Naive thymus-derived CD4-positive, alpha-beta T cell (primary cell): Measurements from ENCODE around the gene GTF3C6. TPM values are rescaled to one million over a fixed set of nuclear protein-coding genes. Genes with fewer than 3 reads are reported as not detected.
A peak's percentile ranks its signal among the peaks of the same experiment; 100 is the strongest.
"Not testable (repeated sequence)": the region's sequence is repeated elsewhere in the genome, so short reads cannot be mapped to it uniquely, and the experiment has no call there.

ENCODE experiments used
- ATAC-seq: fragments of 150-1000 bp; cut with Tn5 transposase; 2 replicates; pipeline ENCODE4 v1.10.0; 2021; ENCODE audit warnings: mild to moderate bottlenecking, moderate library complexity
- CTCF ChIA-PET: fragments of 350-600 bp; sonication (Branson Sonifier 250); formaldehyde crosslinking; loops from one replicate; lab custom pipeline; 2021; ENCODE audit warnings: antibody characterized with exemption; lab: Charles Lee
- POLR2A ChIA-PET: fragments of 350-600 bp; sonication (Branson Sonifier 250); formaldehyde crosslinking; loops from one replicate; lab custom pipeline; 2021; ENCODE audit warnings: antibody characterized with exemption, inconsistent platforms; lab: Charles Lee
- DNase-seq, 9 donors: peaks; one replicate each; pipeline versions ENCODE4 v3.0.0 to v3.0.0-alpha.2; 2020 to 2022; ENCODE audit warnings: mixed read lengths in 1 of 9
- H3K27ac ChIP-seq: one replicate; pipeline ENCODE4 v1.7.0; 2013; ENCODE audit warnings: mild to moderate bottlenecking, low read depth, low read length, moderate library complexity
- H3K27me3 ChIP-seq, 2 donors: one replicate each; pipeline ENCODE4 v1.7.0; 2013; ENCODE audit warnings: low read length in 2 of 2, mild to moderate bottlenecking in 2 of 2, moderate library complexity in 2 of 2; ENCODE audit not compliant: control insufficient read depth in 2 of 2, insufficient read depth in 2 of 2
- H3K36me3 ChIP-seq, 3 experiments: 1 replicate in 2 of 3; 2 replicates in 1 of 3; pipeline ENCODE4 v1.7.0; 2013; ENCODE audit warnings: low read length in 3 of 3, mild to moderate bottlenecking in 3 of 3, moderate library complexity in 1 of 3; ENCODE audit not compliant: insufficient read depth in 3 of 3, control insufficient read depth in 2 of 3
- H3K4me1 ChIP-seq, 2 donors: one replicate each; pipeline ENCODE4 v1.7.0; 2013; ENCODE audit warnings: low read length in 2 of 2, mild to moderate bottlenecking in 2 of 2, moderate library complexity in 1 of 2; ENCODE audit not compliant: control insufficient read depth in 2 of 2, insufficient read depth in 2 of 2
- H3K4me3 ChIP-seq: 2 replicates; pipeline ENCODE4 v1.7.0; 2013; ENCODE audit warnings: mild to moderate bottlenecking, low read length
- H3K9me3 ChIP-seq, 3 experiments: 1 replicate in 2 of 3; 2 replicates in 1 of 3; pipeline ENCODE4 v1.7.0; 2013; ENCODE audit warnings: low read length in 3 of 3; ENCODE audit not compliant: control insufficient read depth in 2 of 3
- H3K27ac Mint-ChIP-seq, 9 donors: one replicate each; pipeline ENCODE4 v1.8.0; 2020 to 2022; ENCODE audit warnings: mixed read lengths in 9 of 9, mild to moderate bottlenecking in 8 of 9, moderate library complexity in 5 of 9, inconsistent platforms in 2 of 9
- H3K27me3 Mint-ChIP-seq, 5 donors: one replicate each; pipeline ENCODE4 v1.8.0; 2021 to 2022; ENCODE audit warnings: mixed read lengths in 5 of 5, mild to moderate bottlenecking in 1 of 5
- H3K36me3 Mint-ChIP-seq, 5 donors: one replicate each; pipeline ENCODE4 v1.8.0; 2020 to 2022; ENCODE audit warnings: mixed read lengths in 5 of 5, mild to moderate bottlenecking in 3 of 5, inconsistent platforms in 1 of 5
- H3K4me1 Mint-ChIP-seq, 7 donors: one replicate each; pipeline ENCODE4 v1.8.0; 2020 to 2022; ENCODE audit warnings: mixed read lengths in 7 of 7, mild to moderate bottlenecking in 3 of 7, inconsistent platforms in 1 of 7
- H3K4me3 Mint-ChIP-seq, 10 donors: one replicate each; pipeline ENCODE4 v1.8.0; 2020 to 2022; ENCODE audit warnings: mild to moderate bottlenecking in 10 of 10, mixed read lengths in 10 of 10, moderate library complexity in 6 of 10, inconsistent platforms in 2 of 10
- H3K9me3 Mint-ChIP-seq, 11 donors: one replicate each; pipeline ENCODE4 v1.8.0; 2020 to 2022; ENCODE audit warnings: mixed read lengths in 11 of 11, mild to moderate bottlenecking in 4 of 11, inconsistent platforms in 1 of 11, moderate library complexity in 1 of 11
- intact Hi-C, 2 donors: fragments of 100-400 bp; cut with micrococcal nuclease; formaldehyde crosslinking; loops; one replicate each; pipeline ENCODE4 v1.15.1; 2023
- polyA plus RNA-seq, 2 donors: library from polyadenylated mRNA; unstranded; fragments of 300-500 nt; fragmentation: Illumina TruSeq; gene quantifications; one replicate each; pipeline ENCODE4 v1.2.3, GENCODE V29; 2021
- total RNA-seq, 6 experiments: library from RNA in 5 of 6; stranded (reverse) in 5 of 6; gene quantifications; 1 replicate in 5 of 6; 2 replicates in 1 of 6; pipeline ENCODE4 v1.2.3 and lab custom pipeline; 2021 to 2026

The GTF3C6 gene
- total and polyA plus RNA-seq, 7 experiments from 2014 or later: 18.1 to 102 (median 33.5) TPM

GRCh38 chr6:110951986-110952794 is 6.3 kb upstream of the GTF3C6 start:
- POLR2A ChIA-PET: interaction anchor here (0.6 to 0.7 kb wide), 2 partner anchors 33 to 182 kb away, joined by 3 read pairs; no protein-coding TSS in a partner anchor
- H3K36me3 Mint-ChIP-seq: peaks cover 0 to 2% (median 0%) of the 10 kb centered on the region in 5 donors
- Histone ChIP-seq H3K36me3 (no peaks in the 10 kb centered on the region), H3K27ac (no peak overlapping the region), H3K4me3 (no peak overlapping the region), H3K27me3 (no peaks in the 10 kb centered on the region), H3K9me3 (no peaks in the 10 kb centered on the region), H3K4me1 (no peaks in the 10 kb centered on the region)
- no peaks in the 10 kb centered on the region for H3K9me3 Mint-ChIP-seq
- peaks cover 0 to 12% (median 6%) of the 10 kb centered on the region in 5 donors for H3K27me3 Mint-ChIP-seq
- CTCF ChIA-PET: interaction anchor here (0.6 to 3.3 kb wide), 4 partner anchors 47 to 416 kb away, joined by 3 to 51 read pairs (median 5); no protein-coding TSS in a partner anchor
- intact Hi-C loops: loop anchor here in 1 of 2 donors (10.0 kb wide), 2 partner anchors 1467 to 1857 kb away; partner anchors contain the start of genes CEP57L1, SESN1 and ZBTB24
- ATAC-seq (no peak), DNase-seq (no peak)
- H3K4me1 Mint-ChIP-seq: peaks cover 1 to 9% (median 3%) of the 10 kb centered on the region in 7 donors
- H3K4me3 Mint-ChIP-seq: no peak overlapping the region
- peak overlapping the region in 1 of 9 donors; percentile 36 for H3K27ac Mint-ChIP-seq

DNA sequence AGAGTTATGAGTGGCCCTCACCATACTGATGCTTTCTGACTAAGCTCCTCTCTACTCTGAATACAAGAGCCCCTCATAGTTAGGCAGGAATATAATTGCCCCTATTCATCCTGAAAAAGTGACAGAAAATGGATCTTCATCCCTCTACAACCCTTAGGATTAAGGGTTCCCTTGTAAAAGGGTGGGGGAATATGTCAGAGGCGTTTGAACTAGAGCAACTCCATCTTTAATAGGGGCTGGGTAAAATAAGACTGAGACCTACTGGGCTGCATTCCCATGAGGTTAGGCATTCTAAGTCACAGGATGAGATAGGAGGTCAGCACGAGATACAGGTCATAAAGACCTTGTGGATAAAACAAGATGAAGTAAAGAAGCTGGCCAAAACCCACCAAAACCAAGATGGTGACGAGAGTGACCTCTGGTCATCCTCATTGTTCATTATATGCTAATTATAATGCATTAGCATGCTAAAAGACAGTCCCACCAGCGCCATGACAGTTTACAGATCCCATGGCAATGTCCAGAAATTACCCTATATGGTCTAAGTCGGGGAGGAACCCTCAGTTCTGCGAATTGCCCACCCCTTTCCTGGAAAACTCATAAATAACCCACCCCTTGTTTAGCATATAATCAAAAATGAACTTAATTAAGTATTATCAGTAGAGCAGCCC is 4.7 kb upstream of the GTF3C6 start:
- peaks cover 0 to 7% (median 0%) of the 10 kb centered on the region in 5 donors for H3K36me3 Mint-ChIP-seq
- Histone ChIP-seq H3K4me3 (no peak overlapping the region), H3K4me1 (peaks cover 0 to 4% of the 10 kb centered on the region in 2 donors), H3K27me3 (no peaks in the 10 kb centered on the region), H3K36me3 (peaks cover 0 to 2% (median 0%) of the 10 kb centered on the region in 3 experiments), H3K27ac (no peak overlapping the region), H3K9me3 (no peaks in the 10 kb centered on the region)
- DNase-seq: no peak
- no peak for ATAC-seq
- ChIA-PET CTCF (interaction anchor here (1.8 kb wide), 1 partner anchor 272 kb away, joined by 6 read pairs; no protein-coding TSS in a partner anchor), POLR2A (no interaction called here)
- H3K27me3 Mint-ChIP-seq: peaks cover 0 to 12% (median 6%) of the 10 kb centered on the region in 5 donors
- no peak overlapping the region for H3K4me3 Mint-ChIP-seq
- no peaks in the 10 kb centered on the region for H3K9me3 Mint-ChIP-seq
- peak overlapping the region in 1 of 9 donors; percentile 25 for H3K27ac Mint-ChIP-seq
- H3K4me1 Mint-ChIP-seq: peaks cover 5 to 16% (median 14%) of the 10 kb centered on the region in 7 donors
- intact Hi-C loops: loop anchor here in 1 of 2 donors (10.0 kb wide), 2 partner anchors 1469 to 1859 kb away; partner anchors contain the start of genes CEP57L1, SESN1 and ZBTB24

- H3K4me3 ChIP-seq: no peak overlapping the region
Observed at GRCh38 chr6:110960014-110960390, 1.5 kb downstream of the GTF3C6 start.

DNA sequence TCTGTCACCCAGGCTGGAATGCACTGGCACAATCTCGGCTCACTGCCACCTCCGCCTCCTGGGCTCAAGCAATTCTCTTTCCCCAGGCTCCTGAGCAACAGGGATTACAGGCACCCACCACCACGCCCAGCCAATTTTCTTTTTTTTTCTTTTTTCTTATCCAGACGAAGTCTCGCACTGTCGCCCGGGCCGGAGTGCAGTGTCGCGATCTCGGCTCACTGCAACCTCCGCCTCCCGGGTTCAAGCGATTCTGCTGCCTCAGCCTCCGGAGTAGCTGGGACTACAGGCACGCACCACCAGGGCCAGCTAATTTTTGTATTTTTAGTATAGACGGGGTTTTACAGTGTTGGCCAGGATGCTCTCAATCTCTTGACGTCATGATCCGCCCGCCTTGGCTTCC is 4.1 kb downstream of the GTF3C6 start:
- H3K36me3 ChIP-seq: peaks cover 4 to 42% (median 8%) of the 10 kb centered on the region in 3 experiments
- peaks cover 10 to 23% (median 17%) of the 10 kb centered on the region in 7 donors for H3K4me1 Mint-ChIP-seq
- CTCF ChIA-PET, ATAC-seq, DNase-seq, H3K4me3 Mint-ChIP-seq, H3K9me3 Mint-ChIP-seq, H3K27me3 Mint-ChIP-seq, H3K9me3 ChIP-seq, H3K27me3 ChIP-seq, H3K27ac ChIP-seq, H3K27ac Mint-ChIP-seq, H3K4me1 ChIP-seq, intact Hi-C loops, H3K4me3 ChIP-seq: not testable (repeated sequence)
- peaks cover 0 to 43% (median 22%) of the 10 kb centered on the region in 5 donors for H3K36me3 Mint-ChIP-seq
- POLR2A ChIA-PET: interaction anchor here (1.0 kb wide), 1 partner anchor 20 kb away, joined by 3 read pairs; the partner anchor contains the start of gene RPF2

More at GRCh38 chr6:110960014-110960390, 1.5 kb downstream of the GTF3C6 start:
- Histone ChIP-seq H3K27ac (no peak overlapping the region), H3K36me3 (peaks cover 0 to 26% (median 0%) of the 10 kb centered on the region in 3 experiments), H3K9me3 (no peaks in the 10 kb centered on the region), H3K4me1 (peaks cover 4% of the 10 kb centered on the region in 2 donors), H3K27me3 (no peaks in the 10 kb centered on the region)
- Mint-ChIP-seq H3K4me1 (peaks cover 13 to 27% (median 20%) of the 10 kb centered on the region in 7 donors), H3K36me3 (peaks cover 0 to 27% (median 12%) of the 10 kb centered on the region in 5 donors), H3K4me3 (peak overlapping the region; percentile 2 to 65 (median 54)), H3K9me3 (no peaks in the 10 kb centered on the region), H3K27ac (peak overlapping the region in 8 of 9 donors; percentile 28 to 72 (median 66)), H3K27me3 (no peaks in the 10 kb centered on the region)
- ATAC-seq: no peak
- ChIA-PET POLR2A (interaction anchor here (0.7 to 6.1 kb wide), 4 partner anchors 24 to 145 kb away, joined by 4 to 61 read pairs (median 30); partner anchors contain the start of genes AMD1, CDK19 and RPF2), CTCF (no interaction called here)
- no peak for DNase-seq
- intact Hi-C loops: no loop called here

- Mint-ChIP-seq H3K9me3 (no peaks in the 10 kb centered on the region), H3K27me3 (no peaks in the 10 kb centered on the region), H3K4me3 (no peak overlapping the region), H3K36me3 (peaks cover 0 to 51% (median 28%) of the 10 kb centered on the region in 5 donors), H3K4me1 (peaks cover 0 to 4% (median 0%) of the 10 kb centered on the region in 7 donors), H3K27ac (no peak overlapping the region)
- intact Hi-C loops: no loop called here
- Histone ChIP-seq H3K4me1 (no peaks in the 10 kb centered on the region), H3K4me3 (no peak overlapping the region), H3K9me3 (no peaks in the 10 kb centered on the region), H3K36me3 (peaks cover 4 to 43% (median 8%) of the 10 kb centered on the region in 3 experiments), H3K27me3 (no peaks in the 10 kb centered on the region), H3K27ac (no peak overlapping the region)
- ATAC-seq (no peak), DNase-seq (no peak)
- CTCF ChIA-PET: interaction anchor here (0.6 to 0.7 kb wide), 2 partner anchors 283 to 438 kb away, joined by 4 read pairs; no protein-coding TSS in a partner anchor
- POLR2A ChIA-PET: interaction anchor here (1.0 to 1.5 kb wide), 3 partner anchors 15 to 91 kb away, joined by 4 to 6 read pairs (median 5); partner anchors contain the start of genes AMD1 and RPF2
Observed at GRCh38 chr6:110965629-110966229, 7.2 kb downstream of the GTF3C6 start.

DNA sequence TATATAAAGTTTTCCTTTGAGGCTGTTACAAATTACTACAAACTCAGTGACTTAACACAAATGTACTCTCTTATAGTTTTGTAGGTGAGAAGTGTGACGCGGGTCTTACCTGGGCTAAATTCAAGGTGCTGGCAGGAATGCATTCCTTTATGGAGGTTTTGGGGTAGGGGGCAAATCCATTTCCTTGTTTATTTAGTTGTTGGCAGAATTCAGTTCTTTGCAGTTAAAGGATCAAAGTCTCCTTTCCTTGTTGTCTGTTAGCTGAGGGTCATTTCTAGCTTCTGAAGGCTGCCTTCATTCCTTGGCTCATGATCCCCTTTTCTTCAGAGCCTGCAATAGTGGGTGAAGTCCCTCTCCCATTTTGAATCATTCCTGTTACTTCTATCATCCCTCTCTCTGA is 10.2 kb downstream of the GTF3C6 start:
- H3K4me3 Mint-ChIP-seq, H3K4me3 ChIP-seq, CTCF ChIA-PET, DNase-seq, H3K4me1 ChIP-seq, H3K9me3 Mint-ChIP-seq, H3K27me3 ChIP-seq, H3K9me3 ChIP-seq, H3K4me1 Mint-ChIP-seq, intact Hi-C loops, H3K27ac ChIP-seq, H3K27me3 Mint-ChIP-seq, ATAC-seq: not testable (repeated sequence)
- H3K27ac Mint-ChIP-seq: peak overlapping the region in 4 of 9 donors; percentile 21 to 55 (median 42)
- POLR2A ChIA-PET: interaction anchor here (0.7 to 3.5 kb wide), 2 partner anchors 10 to 259 kb away, joined by 3 to 12 read pairs; partner anchors contain the start of gene GTF3C6
- H3K36me3 ChIP-seq: peaks cover 4 to 21% (median 8%) of the 10 kb centered on the region in 3 experiments
- peaks cover 0 to 36% (median 20%) of the 10 kb centered on the region in 5 donors for H3K36me3 Mint-ChIP-seq
